GM19452 (cell line): ENCODE results near the gene CRYBA1.
"Not testable (repeated sequence)": the region's sequence is repeated elsewhere in the genome, so short reads cannot be mapped to it uniquely, and the experiment has no call there.

ENCODE experiments used
- ATAC-seq: cut with Tn5 transposase; IDR thresholded peaks from one replicate; pipeline ENCODE4 v1.9.1; 2021; ENCODE audit not compliant: unreplicated experiment

Gene CRYBA1

GRCh38 chr17:29237476-29238132, 9.1 kb upstream of the CRYBA1 start:
- no peak for ATAC-seq

DNA sequence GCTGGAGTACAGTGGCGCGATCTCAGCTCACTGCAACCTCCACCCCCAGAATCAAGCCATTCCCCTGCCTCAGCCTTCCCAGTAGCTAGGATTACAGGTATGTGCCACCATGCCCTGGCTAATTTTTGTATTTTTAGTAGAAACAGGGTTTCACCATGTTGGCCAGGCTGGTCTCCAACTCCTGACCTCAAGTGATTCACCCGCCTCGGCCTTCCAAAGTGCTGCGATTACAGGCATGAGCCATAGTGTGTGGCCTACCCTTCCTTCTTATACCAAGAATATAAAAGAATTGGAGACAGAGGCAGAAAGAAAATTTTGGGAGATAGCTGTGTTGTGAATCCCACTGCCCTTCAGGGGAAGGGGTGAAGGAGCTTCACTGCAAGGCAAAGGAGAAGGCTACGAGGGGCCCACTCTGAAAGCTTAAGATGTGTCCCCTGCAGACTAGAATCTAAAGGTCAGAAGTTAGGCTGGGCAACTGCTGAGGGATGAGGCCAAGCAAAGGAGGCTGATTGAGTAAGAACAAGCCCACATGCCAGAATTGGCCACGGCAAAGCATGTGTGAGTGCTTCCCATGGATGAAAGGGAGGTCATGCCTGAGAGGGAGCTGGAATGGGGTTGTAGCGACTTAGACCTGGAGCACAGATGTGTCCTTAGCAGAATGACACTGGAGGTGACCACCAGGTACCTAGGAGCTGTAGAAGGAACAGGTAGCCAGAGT, 8.4 kb upstream of the CRYBA1 start:
- no peak for ATAC-seq

DNA sequence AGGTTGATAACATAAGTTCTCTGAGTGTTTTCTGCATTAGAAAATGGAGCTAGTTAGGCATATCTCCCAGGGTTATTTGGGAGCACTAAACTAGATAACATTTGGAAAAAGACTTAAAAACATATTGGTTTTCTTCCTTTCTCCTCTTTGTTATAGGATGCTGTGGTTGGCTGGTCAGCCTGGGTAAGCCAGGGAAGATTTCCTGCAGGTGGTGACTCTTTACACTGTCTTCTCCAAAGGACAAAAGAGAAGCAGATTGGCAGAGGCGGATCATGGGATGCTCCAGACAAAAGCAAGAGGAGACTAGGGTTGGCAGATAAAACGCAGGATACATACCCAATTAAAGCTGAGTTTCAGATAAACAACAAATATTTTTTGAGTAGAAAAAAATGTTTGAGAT, 6.2 kb upstream of the CRYBA1 start:
- no peak for ATAC-seq

DNA sequence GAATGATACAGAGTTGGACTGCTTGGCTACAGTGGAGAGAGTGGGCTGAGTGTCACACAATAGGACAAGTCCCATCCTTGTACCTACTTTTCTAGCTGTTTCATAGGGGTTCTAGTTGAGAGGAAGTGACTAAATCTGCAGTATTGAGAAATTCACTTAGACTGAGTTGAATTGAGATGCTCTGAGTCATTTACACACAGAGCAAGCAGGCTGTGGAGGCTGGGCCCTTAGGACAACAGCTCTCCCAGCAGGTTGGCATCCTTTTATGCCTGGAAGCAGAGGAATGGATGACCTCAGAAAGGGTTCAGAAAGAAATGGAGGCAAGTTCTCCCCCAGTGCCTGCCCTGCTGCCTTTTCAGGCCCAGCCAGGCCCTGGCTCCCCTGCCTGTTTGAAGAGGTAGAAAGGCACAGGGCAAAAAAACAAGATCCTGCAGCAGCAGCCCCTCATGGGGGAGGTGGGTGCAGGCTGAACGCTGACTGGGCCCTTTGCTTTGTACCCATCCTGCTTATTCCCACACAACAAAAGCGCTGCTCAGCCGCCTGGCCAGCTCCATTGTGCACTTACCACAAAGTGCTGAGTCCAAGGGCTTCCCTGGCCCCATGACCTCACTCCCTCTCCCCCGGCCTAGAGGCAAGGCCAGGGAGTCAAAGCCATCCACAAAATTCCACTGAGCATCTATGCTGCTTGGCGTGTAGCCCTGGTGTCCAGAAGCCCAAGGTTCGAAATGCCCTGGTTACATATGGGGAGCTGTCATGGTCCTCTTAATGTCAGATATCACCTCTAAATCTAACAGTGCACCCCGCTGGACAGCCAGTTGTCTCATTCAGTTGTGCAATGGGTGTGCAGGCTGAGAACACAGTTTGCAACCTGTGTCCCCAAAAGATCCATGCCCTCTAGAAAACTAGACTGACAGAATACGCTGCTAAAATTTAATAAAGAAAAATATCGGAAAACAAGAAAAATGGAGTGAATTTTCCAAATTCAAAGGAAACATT, 5.4 kb upstream of the CRYBA1 start:
- no peak for ATAC-seq

- no peak for ATAC-seq
These were observed 4.6 kb upstream of the CRYBA1 start for GRCh38 chr17:29242051-29242450.

DNA sequence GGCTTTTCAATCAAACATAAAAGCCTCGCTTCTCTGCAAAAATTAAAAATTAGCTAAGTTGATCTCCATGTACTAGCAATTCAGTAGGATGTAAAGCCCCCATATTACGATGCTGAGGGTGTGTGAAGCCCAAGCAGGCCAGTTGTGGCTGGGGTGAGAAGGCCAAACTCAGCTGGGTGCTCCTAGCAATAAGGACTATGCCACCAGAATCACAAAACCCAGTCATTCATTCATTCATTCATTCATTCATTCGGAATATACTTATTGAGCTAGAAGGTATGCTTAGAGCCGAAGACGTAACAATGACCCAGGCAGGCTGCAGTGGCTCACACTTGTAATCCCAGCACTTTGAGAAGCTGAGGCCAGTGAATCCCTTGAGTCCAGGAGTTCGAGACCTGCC, 3.9 kb upstream of the CRYBA1 start:
- no peak for ATAC-seq

DNA sequence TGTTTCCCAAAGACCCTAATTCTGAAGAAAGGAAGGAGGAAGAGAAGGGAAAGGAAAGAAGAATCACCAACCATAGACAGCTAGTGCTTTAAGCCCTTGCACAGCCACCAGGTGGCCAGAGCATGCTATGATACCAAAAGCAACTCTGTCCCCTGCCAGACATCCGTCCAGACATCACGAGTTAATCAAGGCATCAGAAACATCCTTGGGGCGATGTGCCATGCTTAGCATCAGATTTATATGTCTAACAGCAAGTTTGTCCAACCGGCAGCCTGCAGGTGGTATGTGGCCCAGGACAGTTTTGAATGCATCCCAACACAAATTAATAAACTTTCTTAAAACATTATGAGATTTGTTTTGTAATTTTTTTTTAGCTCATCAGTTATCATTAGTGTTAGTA, 2.9 kb upstream of the CRYBA1 start:
- no peak for ATAC-seq

DNA sequence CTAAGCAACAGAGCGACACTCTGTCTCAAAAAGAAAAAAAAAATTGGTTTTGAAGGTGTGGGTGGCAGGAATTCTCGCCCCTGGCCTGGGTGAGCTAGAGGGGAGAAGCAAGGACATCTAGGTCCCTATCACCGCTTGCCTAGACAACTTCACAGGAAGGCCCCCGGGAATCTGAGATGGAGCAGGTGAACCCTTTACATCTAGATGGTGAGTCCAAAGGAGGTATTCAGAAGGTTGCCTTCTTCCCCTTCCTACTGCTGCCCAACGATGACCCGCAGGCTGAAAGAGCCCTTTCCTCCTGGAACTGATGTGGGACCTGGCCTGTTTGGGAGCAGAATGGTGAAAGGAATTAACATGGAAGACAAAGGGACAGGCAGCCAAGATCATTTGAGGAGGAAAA, 1.3 kb upstream of the CRYBA1 start:
- no peak for ATAC-seq

DNA sequence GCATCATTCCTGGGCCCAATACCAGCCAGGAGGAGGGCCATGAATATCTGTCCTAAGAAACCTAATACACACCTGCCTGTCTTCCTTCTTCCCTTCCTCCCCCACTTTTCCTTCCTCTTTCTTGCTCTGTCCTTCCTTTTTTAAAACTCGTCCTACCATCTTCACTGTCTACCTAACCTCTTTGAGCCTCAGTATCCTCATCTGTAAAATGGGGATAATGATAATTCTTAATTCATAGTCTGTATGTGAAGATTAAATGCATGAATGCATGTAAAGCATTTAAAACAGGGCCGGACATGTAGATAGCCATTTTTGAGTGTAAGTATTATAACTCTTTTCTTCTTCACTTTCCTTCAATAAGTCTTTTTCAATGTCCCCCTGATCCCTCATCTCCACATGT, 560 bp downstream of the CRYBA1 start:
- no peak for ATAC-seq

- ATAC-seq = no peak
These were observed 2.2 kb downstream of the CRYBA1 start for GRCh38 chr17:29248845-29249244.

DNA sequence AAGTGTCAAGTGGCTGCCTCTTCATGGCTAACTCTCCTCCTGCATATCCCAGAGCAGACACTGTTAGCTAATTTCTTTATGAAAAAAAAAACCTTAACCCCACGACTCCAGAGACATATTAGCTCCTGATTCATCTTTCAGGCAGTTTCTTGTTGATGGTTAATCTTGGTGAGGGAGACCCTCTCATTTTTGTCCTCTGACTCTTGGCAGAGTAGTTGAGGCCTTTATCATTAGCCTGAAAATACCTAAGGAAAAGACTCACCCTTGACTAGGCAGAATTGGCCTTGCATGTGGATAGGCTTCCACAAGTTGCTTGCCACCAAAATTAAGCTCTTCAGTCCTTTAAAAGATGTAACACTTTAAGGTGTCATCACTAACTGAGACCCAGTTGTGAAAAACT, 4.0 kb downstream of the CRYBA1 start:
- ATAC-seq = no peak

DNA sequence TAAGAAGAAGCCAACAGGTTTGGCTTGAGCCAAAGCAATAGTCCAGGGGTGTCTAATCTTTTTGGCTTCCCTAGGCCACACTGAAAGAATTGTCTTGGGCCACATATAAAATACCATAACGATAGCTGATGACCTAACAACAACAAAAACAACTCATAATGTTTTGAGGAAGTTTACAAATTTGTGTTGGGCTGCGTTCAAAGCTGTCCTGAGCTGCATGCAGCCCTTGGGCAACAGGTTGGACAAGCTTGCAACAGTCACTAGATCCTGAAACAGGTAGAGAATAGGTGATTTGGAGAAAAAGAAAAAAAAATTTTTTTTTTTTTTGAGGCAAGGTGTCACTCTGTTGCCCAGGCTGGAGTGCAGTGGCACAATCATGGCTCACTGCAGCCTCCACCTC, 4.5 kb downstream of the CRYBA1 start:
- ATAC-seq = no peak

GRCh38 chr17:29252101-29252791, 5.6 kb downstream of the CRYBA1 start:
- ATAC-seq = no peak

DNA sequence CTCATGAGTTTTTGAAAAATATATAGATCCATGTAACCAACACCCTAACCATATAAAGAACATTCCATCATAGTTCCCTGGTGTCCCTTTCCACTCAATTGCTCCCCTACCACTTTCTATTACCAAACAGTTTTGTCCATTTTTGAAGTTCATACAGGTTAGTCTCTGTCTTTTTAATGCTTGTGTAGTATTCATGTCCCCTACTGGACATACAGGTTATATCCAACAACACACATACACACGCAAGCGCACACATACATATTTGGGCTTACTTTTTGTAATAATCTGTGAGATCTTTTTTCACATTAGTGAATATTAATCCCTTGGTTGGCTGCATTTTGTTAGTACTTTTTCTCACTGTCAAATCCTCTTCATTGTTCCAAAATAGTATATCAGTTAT, 6.4 kb downstream of the CRYBA1 start:
- no peak for ATAC-seq

- ATAC-seq = no peak
These were observed 9.4 kb downstream of the CRYBA1 start for GRCh38 chr17:29255926-29256522.

DNA sequence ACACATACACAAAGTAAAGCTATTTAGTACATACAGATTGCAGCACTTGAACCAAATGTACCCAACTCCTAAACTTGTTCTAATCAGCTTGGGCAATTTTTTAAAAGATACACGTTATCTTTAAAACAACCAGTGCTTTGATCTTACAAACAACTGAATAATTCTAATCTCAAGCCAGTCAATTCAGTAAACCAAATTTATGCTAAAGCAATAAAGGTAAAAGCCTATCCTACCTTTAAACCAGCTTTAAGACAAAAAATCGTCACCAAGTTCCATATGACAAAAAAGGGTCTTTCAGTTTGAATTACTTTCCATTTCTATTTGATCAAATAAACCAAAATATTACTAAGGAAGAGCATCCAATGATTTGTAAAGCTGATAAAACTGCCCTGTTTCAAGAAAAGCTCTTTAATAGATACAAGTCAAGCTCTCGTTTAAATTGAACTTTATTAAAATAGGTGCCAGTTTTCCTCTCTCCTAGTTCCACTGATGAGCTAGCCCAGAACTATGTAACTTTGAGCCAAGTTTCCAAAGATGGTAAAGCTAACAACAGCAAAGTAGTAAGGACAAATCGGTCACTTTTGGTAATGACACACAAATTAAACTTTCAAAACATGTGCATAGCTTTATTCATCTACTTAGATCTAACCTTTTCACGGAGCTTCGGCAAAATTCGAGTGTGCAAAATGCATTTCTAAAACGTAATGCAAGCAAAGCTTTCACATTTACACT, 10.2 kb downstream of the CRYBA1 start:
- ATAC-seq = no peak

DNA sequence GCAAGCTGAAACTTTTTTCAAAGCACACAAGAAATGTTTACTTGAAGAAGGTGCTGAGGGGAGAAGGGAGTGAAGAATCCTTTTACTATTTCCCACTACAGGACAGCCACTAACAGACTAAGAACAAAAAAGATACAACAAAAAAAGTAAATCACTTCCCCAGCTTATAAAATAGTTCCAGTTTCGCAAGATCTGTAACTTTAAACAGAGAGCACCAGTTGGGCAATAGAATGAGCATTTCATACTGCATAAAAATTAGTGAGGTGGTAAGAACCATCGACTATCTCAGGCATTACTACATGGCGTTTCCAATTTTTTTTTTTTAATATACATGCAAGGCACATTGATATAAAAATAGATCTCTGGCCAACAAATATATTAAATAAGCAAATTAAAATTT, 11.1 kb downstream of the CRYBA1 start:
- no peak for ATAC-seq

DNA sequence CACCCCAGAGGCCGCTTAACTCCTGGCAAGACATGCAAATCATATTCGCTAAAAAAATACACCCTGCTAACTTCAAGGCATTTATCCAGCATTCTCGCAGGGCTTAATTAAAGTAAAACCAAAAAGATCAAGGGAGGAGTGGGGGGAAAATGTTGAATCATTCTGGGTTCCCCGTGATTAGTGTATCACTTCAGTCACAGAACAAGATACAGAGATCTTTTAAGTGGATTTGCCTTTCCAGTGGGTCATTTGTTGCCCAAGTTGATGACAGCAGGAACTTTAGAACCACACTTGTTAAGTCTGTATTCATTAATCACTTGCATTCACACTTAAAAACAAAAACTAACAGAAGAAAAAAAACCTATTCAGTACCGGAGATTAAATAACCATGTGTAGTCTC, 17.3 kb downstream of the CRYBA1 start:
- ATAC-seq = no peak

DNA sequence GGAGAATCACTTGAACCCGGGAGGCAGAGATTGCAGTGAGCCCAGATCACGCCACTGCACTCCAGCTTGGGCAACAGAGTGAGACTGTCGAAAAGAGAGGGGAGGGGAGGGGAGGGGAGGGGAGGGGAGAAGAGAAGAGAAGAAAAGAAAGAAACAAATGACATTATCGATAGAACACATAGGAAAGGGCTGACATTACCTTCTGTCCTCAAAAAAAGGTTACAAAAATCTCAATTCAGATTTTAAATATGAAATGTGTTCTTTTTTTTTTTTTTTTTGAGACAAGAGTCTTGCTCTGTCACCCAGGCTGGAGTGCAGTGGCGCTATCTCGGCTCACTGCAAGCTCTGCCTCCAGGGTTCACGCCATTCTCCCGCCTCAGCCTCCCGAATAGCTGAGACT, 25.3 kb downstream of the CRYBA1 start:
- ATAC-seq = not testable (repeated sequence)

GRCh38 chr17:29273924-29274323, 27.3 kb downstream of the CRYBA1 start:
- no peak for ATAC-seq
